ENCODE measurements around the gene SPOCK2.

GRCh38 chr10:72072639-72073038 lies 15.7 kb downstream of the SPOCK2 start:
- TF ChIP-seq CTCF (conservative IDR thresholded peaks at IDR 0.05 in 1 of 2, IDR thresholded peaks at IDR 0.05 in 1 of 2; ENCODE audit: low read depth in 1 of 2, low read length in 2 of 2) (no peak), EZH2 (IDR thresholded peaks at IDR 0.05; ENCODE audit: low read length, missing control alignments) (no peak)

Measured in fibroblast of lung (primary cell).